Right cardiac atrium (tissue), 5 donors: ENCODE results near the gene LINC01488. TPM values are rescaled to one million over a fixed set of nuclear protein-coding genes. Genes with fewer than 3 reads are reported as not detected.
A peak's percentile ranks its signal among the peaks of the same experiment; 100 is the strongest.

Experiments
- ATAC-seq, 2 donors: fragments of 200-7000 bp; cut with Tn5 transposase; one replicate each; pipeline versions ENCODE4 v1.8.0 to v1.9.1; 2020; ENCODE audit warnings: moderate library complexity in 2 of 2, mild to moderate bottlenecking in 1 of 2
- DNase-seq, 3 donors: peaks; one replicate each; pipeline ENCODE4 v3.0.0-alpha.2; 2020
- H3K27ac ChIP-seq: one replicate; pipeline ENCODE4 v1.5.1; 2013; ENCODE audit warnings: mild to moderate bottlenecking, low read length, control low read depth, moderate library complexity
- H3K27me3 ChIP-seq: one replicate; pipeline ENCODE4 v1.6.1; 2013; ENCODE audit not compliant: control insufficient read depth, insufficient read depth
- H3K4me1 ChIP-seq: one replicate; pipeline ENCODE4 v1.6.1; 2013; ENCODE audit warnings: low read length; ENCODE audit not compliant: control insufficient read depth, insufficient read depth
- H3K4me3 ChIP-seq: one replicate; pipeline ENCODE4 v1.5.1; 2013; ENCODE audit warnings: low read length, control low read depth
- H3K9me3 ChIP-seq: one replicate; pipeline ENCODE4 v1.6.1; 2013; ENCODE audit warnings: low read length; ENCODE audit not compliant: control insufficient read depth
- WGBS: extraction: QIAGEN DNeasy Blood & Tissue Kit; methylation state at CpG from one replicate; pipeline ENCODE4 v1.1.7; 2013; 5-methylcytosine and 5-hydroxymethylcytosine counted together
- intact Hi-C, 4 donors: fragments of 100-400 bp; cut with DNase I; formaldehyde crosslinking; loops; one replicate each; pipeline versions ENCODE4 v1.11.0 to v1.14.0; 2022 to 2023
- polyA plus RNA-seq: library from polyadenylated mRNA; stranded (reverse); fragments of 200-250 nt; gene quantifications from one replicate; pipeline ENCODE4 v1.2.3, GENCODE V29; 2013
- total RNA-seq, 4 donors: library from RNA; stranded (reverse); fragmentation: NEBNext Ultra II Directional; extraction: Animal tissue kit (Norgen Biotek cat#: 25700); gene quantifications; one replicate each; pipeline ENCODE4 v1.2.1, GENCODE V29; 2021
- donor health status: healthy with polysubstance abuse.
- donor health status: DM: no; HTN: yes; CAD: no.
- donor health status: DM: no; HTN: no; CAD: no.
- donor health status: DM: no; HTN: yes; CAD: no; lungs with severe emphysema.
- donor health status: DM: yes; HTN: yes; CAD: no.

Gene LINC01488
- total and polyA plus RNA-seq, 5 donors = 0.14 to 0.17 (median 0.16) TPM; not detected in 2

- DNase-seq (peak in 2 of 3 donors; percentile 14 to 22), ATAC-seq (no peak)
- WGBS = 98% methylated on average over 5 of the region's 5 CpGs
- intact Hi-C loops = no loop called here
- no peaks in the 10 kb centered on the region for H3K4me1 ChIP-seq
- no peak overlapping the region for H3K4me3 ChIP-seq
- no peaks in the 10 kb centered on the region for H3K9me3 ChIP-seq
- H3K27me3 ChIP-seq = no peaks in the 10 kb centered on the region
- H3K27ac ChIP-seq = no peak overlapping the region
Measured at GRCh38 chr11:69473276-69473845, 8.1 kb upstream of the LINC01488 start.

GRCh38 chr11:69474736-69475135 lies 6.7 kb upstream of the LINC01488 start:
- H3K27ac ChIP-seq = no peak overlapping the region
- intact Hi-C loops = no loop called here
- H3K4me1 ChIP-seq = no peaks in the 10 kb centered on the region
- H3K9me3 ChIP-seq = no peaks in the 10 kb centered on the region
- DNase-seq (peak in 2 of 3 donors; percentile 3 to 19), ATAC-seq (no peak)
- WGBS = 97% methylated on average over 9 of the region's 9 CpGs
- no peaks in the 10 kb centered on the region for H3K27me3 ChIP-seq
- H3K4me3 ChIP-seq = no peak overlapping the region

- Histone ChIP-seq H3K4me3 (no peak overlapping the region), H3K9me3 (no peaks in the 10 kb centered on the region), H3K27ac (no peak overlapping the region), H3K4me1 (peaks cover 4% of the 10 kb centered on the region), H3K27me3 (no peaks in the 10 kb centered on the region)
- DNase-seq (peak in 2 of 3 donors; percentile 38 to 46), ATAC-seq (no peak)
- intact Hi-C loops = no loop called here
- 93% methylated on average over 19 of the region's 19 CpGs for WGBS
Measured at GRCh38 chr11:69475141-69475865, 6.2 kb upstream of the LINC01488 start.

- ATAC-seq (no peak), DNase-seq (peak in 2 of 3 donors; percentile 33 to 43)
- Histone ChIP-seq H3K4me1 (peaks cover 9% of the 10 kb centered on the region), H3K9me3 (no peaks in the 10 kb centered on the region), H3K27ac (no peak overlapping the region), H3K27me3 (no peaks in the 10 kb centered on the region), H3K4me3 (no peak overlapping the region)
- whole genome bisulfite sequencing = 89% methylated on average over 24 of the region's 24 CpGs
- intact Hi-C loops = no loop called here
Measured at GRCh38 chr11:69475866-69476471, 5.5 kb upstream of the LINC01488 start.

GRCh38 chr11:69476509-69476961 lies 4.9 kb upstream of the LINC01488 start:
- WGBS = 91% methylated on average over 16 of the region's 16 CpGs
- intact Hi-C loops = no loop called here
- Histone ChIP-seq H3K4me3 (no peak overlapping the region), H3K4me1 (peaks cover 9% of the 10 kb centered on the region), H3K27me3 (no peaks in the 10 kb centered on the region), H3K27ac (no peak overlapping the region), H3K9me3 (no peaks in the 10 kb centered on the region)
- DNase-seq (peak in 2 of 3 donors; percentile 31 to 32), ATAC-seq (no peak)

- Histone ChIP-seq H3K27me3 (no peaks in the 10 kb centered on the region), H3K4me3 (no peak overlapping the region), H3K27ac (no peak overlapping the region), H3K9me3 (no peaks in the 10 kb centered on the region), H3K4me1 (peaks cover 9% of the 10 kb centered on the region)
- 89% methylated on average over 16 of the region's 16 CpGs for WGBS
- DNase-seq (peak in 2 of 3 donors; percentile 16), ATAC-seq (no peak)
- intact Hi-C loops = no loop called here
Measured at GRCh38 chr11:69477086-69477485, 4.4 kb upstream of the LINC01488 start.

GRCh38 chr11:69479591-69480271 lies 1.7 kb upstream of the LINC01488 start:
- H3K4me1 ChIP-seq = peaks cover 15% of the 10 kb centered on the region
- intact Hi-C loops = no loop called here
- ATAC-seq = peak; percentile 38 to 69
- H3K4me3 ChIP-seq = no peak overlapping the region
- WGBS = 52% methylated on average over 19 of the region's 19 CpGs
- peak in 2 of 3 donors; percentile 60 to 73 for DNase-seq
- H3K27me3 ChIP-seq = no peaks in the 10 kb centered on the region
- no peak overlapping the region for H3K27ac ChIP-seq
- H3K9me3 ChIP-seq = no peaks in the 10 kb centered on the region

- DNase-seq = peak; percentile 62 to 83 (median 83)
Measured at GRCh38 chr11:69480547-69481392, 693 bp upstream of the LINC01488 start.

GRCh38 chr11:69482322-69482721 lies 859 bp downstream of the LINC01488 start:
- no peak overlapping the region for H3K27ac ChIP-seq
- H3K4me1 ChIP-seq = peaks cover 24% of the 10 kb centered on the region
- intact Hi-C loops = no loop called here

More at GRCh38 chr11:69480547-69481392, 693 bp upstream of the LINC01488 start:
- ATAC-seq = peak; percentile 13 to 46
- intact Hi-C loops = no loop called here
- Histone ChIP-seq H3K4me3 (no peak overlapping the region), H3K27me3 (no peaks in the 10 kb centered on the region), H3K27ac (no peak overlapping the region), H3K4me1 (peaks cover 22% of the 10 kb centered on the region), H3K9me3 (no peaks in the 10 kb centered on the region)
- WGBS = 39% methylated on average over 13 of the region's 13 CpGs

GRCh38 chr11:69483170-69483569 lies 1.7 kb downstream of the LINC01488 start:
- no peaks in the 10 kb centered on the region for H3K9me3 ChIP-seq
- ATAC-seq (no peak), DNase-seq (no peak)
- peaks cover 24% of the 10 kb centered on the region for H3K4me1 ChIP-seq
- no peak overlapping the region for H3K27ac ChIP-seq
- no peaks in the 10 kb centered on the region for H3K27me3 ChIP-seq
- intact Hi-C loops = no loop called here
- no peak overlapping the region for H3K4me3 ChIP-seq
- WGBS = 91% methylated on average over 3 of the region's 3 CpGs

More at GRCh38 chr11:69482322-69482721, 859 bp downstream of the LINC01488 start:
- no peak for ATAC-seq
- DNase-seq = no peak
- Histone ChIP-seq H3K4me3 (no peak overlapping the region), H3K9me3 (no peaks in the 10 kb centered on the region), H3K27me3 (no peaks in the 10 kb centered on the region)
- 94% methylated on average over 2 of the region's 2 CpGs for WGBS
